PC-3 (cell line): Measurements from ENCODE around the gene HNRNPL. TPM values are rescaled to one million over a fixed set of nuclear protein-coding genes. Genes with fewer than 3 reads are reported as not detected.
"Not testable (repeated sequence)": the region's sequence is repeated elsewhere in the genome, so short reads cannot be mapped to it uniquely, and the experiment has no call there.

ENCODE experiments used
- ATAC-seq: fragments of 200-7000 bp; cut with Tn5 transposase; 2 replicates; pipeline ENCODE4 v1.9.1; 2020; ENCODE audit warnings: mild to moderate bottlenecking, moderate library complexity
- BruUV-seq: library from RNA; stranded (reverse); fragments of 400-500 nt; replicated peaks from 2 replicates; lab custom pipeline; 2021; lab: Mats Ljungman, UMichigan
- CTCF ChIA-PET: fragments of 300-600 bp; sonication (Branson Sonifier 250); formaldehyde crosslinking; loops from one replicate; lab custom pipeline; 2022; ENCODE audit warnings: antibody characterized with exemption; lab: Charles Lee
- POLR2A ChIA-PET: fragments of 300-600 bp; sonication (Branson Sonifier 250); formaldehyde crosslinking; loops from one replicate; lab custom pipeline; 2022; ENCODE audit warnings: antibody characterized with exemption; ENCODE audit not compliant: unreplicated experiment; lab: Charles Lee
- DNase-seq: peaks from one replicate; pipeline ENCODE4 v3.0.0-alpha.2; 2015
- H2AFZ ChIP-seq: fragments of 300-600 bp; sonication (generic); 2 replicates; pipeline ENCODE4 v1.6.0; 2016; ENCODE audit warnings: antibody characterized with exemption, low read length
- H3F3A ChIP-seq: fragments of 300-600 bp; sonication (generic); one replicate; pipeline ENCODE4 v1.6.0; 2017; ENCODE audit warnings: antibody characterized with exemption, low read length, control low read depth, mild to moderate bottlenecking; ENCODE audit not compliant: unreplicated experiment
- H3K27ac ChIP-seq: fragments of 300-600 bp; sonication (generic); 2 replicates; pipeline ENCODE4 v1.5.1; 2016; ENCODE audit warnings: mild to moderate bottlenecking, low read length
- H3K27me3 ChIP-seq: fragments of 300-600 bp; sonication (generic); 2 replicates; pipeline ENCODE4 v1.6.1; 2016; ENCODE audit warnings: low read length, mixed read lengths
- H3K36me3 ChIP-seq: fragments of 300-600 bp; sonication (generic); 2 replicates; pipeline ENCODE4 v1.6.1; 2016; ENCODE audit warnings: low read depth, mixed run types, low read length, mixed read lengths
- H3K4me1 ChIP-seq: fragments of 300-600 bp; sonication (generic); 2 replicates; pipeline ENCODE4 v1.5.1; 2016; ENCODE audit warnings: low read length; ENCODE audit not compliant: insufficient read depth
- H3K4me2 ChIP-seq: fragments of 300-600 bp; sonication (generic); 2 replicates; pipeline ENCODE4 v1.6.0; 2016; ENCODE audit warnings: low read length
- H3K4me3 ChIP-seq: fragments of 300-600 bp; sonication (generic); 2 replicates; pipeline ENCODE4 v1.5.1; 2016; ENCODE audit warnings: mild to moderate bottlenecking, low read length, mixed read lengths
- H3K79me2 ChIP-seq: fragments of 300-600 bp; sonication (generic); 2 replicates; pipeline ENCODE4 v1.6.1; 2017; ENCODE audit warnings: low read length, mixed read lengths
- H3K9ac ChIP-seq: fragments of 300-600 bp; sonication (generic); 2 replicates; pipeline ENCODE4 v1.6.0; 2016; ENCODE audit warnings: mild to moderate bottlenecking, low read length
- H3K9me2 ChIP-seq: fragments of 300-600 bp; sonication (generic); replicated peaks from 2 replicates; pipeline ENCODE4 v1.6.1; 2016; ENCODE audit warnings: mixed run types, low read length, mixed read lengths
- H3K9me3 ChIP-seq: fragments of 300-600 bp; sonication (generic); 2 replicates; pipeline ENCODE4 v1.6.1; 2016; ENCODE audit warnings: low read length, mixed read lengths
- H4K20me1 ChIP-seq: fragments of 300-600 bp; sonication (generic); 2 replicates; pipeline ENCODE4 v1.6.1; 2016; ENCODE audit warnings: low read length, mixed read lengths
- EZH2 ChIP-seq: fragments of 300-600 bp; sonication (generic); IDR thresholded peaks from one replicate; pipeline ENCODE4 v1.6.1; 2017; ENCODE audit warnings: antibody characterized with exemption, mild to moderate bottlenecking, low read length; ENCODE audit not compliant: unreplicated experiment
- EZH2phosphoT487 ChIP-seq: fragments of 300-600 bp; sonication (generic); IDR thresholded peaks from 2 replicates; pipeline ENCODE4 v1.6.1; 2018; ENCODE audit warnings: mild to moderate bottlenecking, antibody characterized with exemption, low read length, borderline replicate concordance
- intact Hi-C: fragments of 100-400 bp; cut with micrococcal nuclease; formaldehyde crosslinking; loops from 2 replicates; pipeline ENCODE4 v1.9.0; 2023
- total RNA-seq: library from RNA; depleted of rRNA; stranded (reverse); fragments of >200 nt; gene quantifications from 2 replicates; pipeline ENCODE4 v1.2.3, GENCODE V29; 2014
- TF ChIP-seq, protein P1 (sequence below): fragments of 300-600 bp; sonication (generic); conservative IDR thresholded peaks from 2 replicates; pipeline ENCODE4 v1.5.1; 2017; ENCODE audit warnings: antibody characterized with exemption, low read depth, mild to moderate bottlenecking, low read length

HNRNPL gene
- total RNA-seq, 1 experiment from 2014 or later = 315 TPM

DNA sequence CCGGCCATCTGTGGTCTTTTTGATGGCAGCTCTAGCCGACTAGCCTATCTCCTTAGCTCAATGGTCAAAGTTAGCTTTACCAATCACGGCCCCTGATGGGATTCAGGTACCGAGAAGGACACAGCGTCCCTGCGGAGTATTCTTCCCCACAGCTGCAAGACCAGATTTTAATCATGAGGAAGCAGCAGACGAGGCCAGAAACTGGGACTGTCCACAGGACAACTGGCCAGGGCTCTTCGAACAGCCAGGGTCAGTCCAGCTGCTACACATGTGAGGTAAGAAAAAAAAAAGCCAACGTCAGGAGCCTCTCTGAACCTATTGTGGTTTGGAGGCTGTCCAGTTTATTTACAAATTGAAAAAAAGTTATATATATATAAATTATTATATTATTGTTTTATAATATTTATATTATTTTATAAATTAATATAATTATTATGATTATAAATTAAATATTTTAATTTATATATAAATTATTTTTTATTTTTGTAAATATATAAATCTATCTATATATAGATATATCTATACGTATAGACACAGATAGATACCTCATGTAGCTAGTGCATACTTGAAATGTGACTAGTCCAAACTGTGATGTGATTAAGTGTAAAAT is 17.5 kb upstream of the HNRNPL start:
- no peak for ATAC-seq
- no peaks in the 10 kb centered on the region for H3K79me2 ChIP-seq
- TF ChIP-seq, protein P1, sequence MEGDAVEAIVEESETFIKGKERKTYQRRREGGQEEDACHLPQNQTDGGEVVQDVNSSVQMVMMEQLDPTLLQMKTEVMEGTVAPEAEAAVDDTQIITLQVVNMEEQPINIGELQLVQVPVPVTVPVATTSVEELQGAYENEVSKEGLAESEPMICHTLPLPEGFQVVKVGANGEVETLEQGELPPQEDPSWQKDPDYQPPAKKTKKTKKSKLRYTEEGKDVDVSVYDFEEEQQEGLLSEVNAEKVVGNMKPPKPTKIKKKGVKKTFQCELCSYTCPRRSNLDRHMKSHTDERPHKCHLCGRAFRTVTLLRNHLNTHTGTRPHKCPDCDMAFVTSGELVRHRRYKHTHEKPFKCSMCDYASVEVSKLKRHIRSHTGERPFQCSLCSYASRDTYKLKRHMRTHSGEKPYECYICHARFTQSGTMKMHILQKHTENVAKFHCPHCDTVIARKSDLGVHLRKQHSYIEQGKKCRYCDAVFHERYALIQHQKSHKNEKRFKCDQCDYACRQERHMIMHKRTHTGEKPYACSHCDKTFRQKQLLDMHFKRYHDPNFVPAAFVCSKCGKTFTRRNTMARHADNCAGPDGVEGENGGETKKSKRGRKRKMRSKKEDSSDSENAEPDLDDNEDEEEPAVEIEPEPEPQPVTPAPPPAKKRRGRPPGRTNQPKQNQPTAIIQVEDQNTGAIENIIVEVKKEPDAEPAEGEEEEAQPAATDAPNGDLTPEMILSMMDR = no peak
- no peak for TF ChIP-seq EZH2phosphoT487
- no peak for TF ChIP-seq EZH2
- intact Hi-C loops = no loop called here
- peaks cover 17% of the 10 kb centered on the region for H3K4me1 ChIP-seq
- no peaks in the 10 kb centered on the region for H3K36me3 ChIP-seq
- H4K20me1 ChIP-seq = no peaks in the 10 kb centered on the region
- DNase-seq = no peak
- H3F3A ChIP-seq = no peaks in the 10 kb centered on the region
- no peak overlapping the region for H3K27ac ChIP-seq
- no peaks in the 10 kb centered on the region for H3K9me3 ChIP-seq
- H3K9me2 ChIP-seq = no peaks in the 10 kb centered on the region
- no peaks in the 10 kb centered on the region for H3K27me3 ChIP-seq
- no peak overlapping the region for H3K4me3 ChIP-seq
- H3K9ac ChIP-seq = no peak overlapping the region
- CTCF ChIA-PET = interaction anchor here (0.6 kb wide), 1 partner anchor 63 kb away, joined by 3 read pairs; the partner anchor contains the start of genes MRPS12 and SARS2
- H3K4me2 ChIP-seq = no peak overlapping the region
- H2AFZ ChIP-seq = no peak overlapping the region
- no TSS peak for BruUV-seq
- POLR2A ChIA-PET = no interaction called here

DNA sequence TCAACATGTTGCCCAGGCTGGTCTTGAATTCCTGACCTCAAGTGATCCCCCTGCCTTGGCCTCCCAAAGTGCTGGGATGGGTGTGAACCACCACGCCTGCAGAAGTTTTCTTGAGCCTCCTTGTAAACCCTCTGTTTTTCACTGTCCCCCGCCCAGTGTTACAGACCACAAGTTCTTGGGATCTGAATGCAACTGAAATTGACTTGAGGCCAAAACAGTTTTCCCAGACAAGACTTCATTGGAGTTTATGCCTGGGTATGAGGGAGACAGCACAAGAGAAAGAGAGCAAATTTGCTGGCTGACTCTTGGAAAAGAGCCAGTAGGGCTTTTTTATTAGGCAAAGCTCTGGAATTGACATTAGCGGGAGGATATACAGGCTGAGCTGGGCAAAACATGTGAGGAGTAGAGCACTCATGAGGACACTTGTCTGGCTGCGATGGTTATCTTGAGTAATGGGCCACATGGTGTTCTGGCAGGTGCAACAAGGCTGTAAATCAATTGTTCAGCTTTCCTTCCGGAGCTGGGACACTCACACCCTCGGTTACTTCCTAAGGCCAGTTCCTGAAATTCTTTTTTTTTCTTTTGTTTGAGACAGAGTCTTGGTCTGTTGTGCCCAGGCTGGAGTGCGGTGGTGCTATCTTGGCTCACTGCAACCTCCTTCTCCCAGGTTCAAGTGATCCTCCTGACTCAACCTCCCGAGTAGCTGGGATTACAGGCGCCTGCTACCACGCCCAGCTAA is 12.7 kb upstream of the HNRNPL start:
- Histone ChIP-seq H2AFZ (no peak overlapping the region), H4K20me1 (no peaks in the 10 kb centered on the region), H3K9me3 (no peaks in the 10 kb centered on the region), H3K79me2 (no peaks in the 10 kb centered on the region), H3F3A (no peaks in the 10 kb centered on the region), H3K4me1 (peaks cover 18% of the 10 kb centered on the region), H3K27me3 (no peaks in the 10 kb centered on the region), H3K27ac (no peak overlapping the region), H3K4me2 (no peak overlapping the region), H3K9ac (no peak overlapping the region), H3K9me2 (no peaks in the 10 kb centered on the region), H3K36me3 (no peaks in the 10 kb centered on the region), H3K4me3 (no peak overlapping the region)
- peak; percentile 66 for ATAC-seq
- TF ChIP-seq, protein P1 = no peak
- TF ChIP-seq EZH2 (no peak), EZH2phosphoT487 (no peak)
- BruUV-seq = TSS peak; percentile 44
- POLR2A ChIA-PET = no interaction called here
- peak; percentile 64 for DNase-seq
- intact Hi-C loops = no loop called here
- CTCF ChIA-PET = interaction anchor here (1.0 kb wide), 1 partner anchor 25 kb away, joined by 3 read pairs; no protein-coding TSS in a partner anchor

DNA sequence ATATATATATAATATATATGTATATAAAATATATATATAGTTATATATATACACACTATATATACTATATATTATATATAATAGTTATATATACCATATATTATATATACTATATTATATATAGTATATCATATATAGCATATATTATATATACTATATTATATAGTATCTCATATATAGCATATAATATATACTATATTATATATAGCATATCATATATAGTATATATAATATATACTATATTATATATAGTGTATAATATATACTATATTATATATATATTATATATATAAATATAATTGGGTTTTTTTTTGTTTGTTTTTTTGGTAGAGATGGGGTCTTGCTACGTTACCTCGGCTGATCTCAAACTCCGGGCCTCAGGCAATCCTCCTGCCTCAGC is 11.6 kb upstream of the HNRNPL start:
- ChIA-PET POLR2A (interaction anchor here (0.7 kb wide), 1 partner anchor 72 kb away, joined by 22 read pairs; no protein-coding TSS in a partner anchor), CTCF (interaction anchor here (0.7 kb wide), 1 partner anchor 191 kb away, joined by 6 read pairs; no protein-coding TSS in a partner anchor)
- no peak overlapping the region for H2AFZ ChIP-seq
- no peak overlapping the region for H3K9ac ChIP-seq
- no peaks in the 10 kb centered on the region for H3K9me3 ChIP-seq
- no peaks in the 10 kb centered on the region for H3K79me2 ChIP-seq
- no TSS peak for BruUV-seq
- H3F3A ChIP-seq = no peaks in the 10 kb centered on the region
- no peak overlapping the region for H3K4me3 ChIP-seq
- ATAC-seq (no peak), DNase-seq (no peak)
- TF ChIP-seq EZH2 (no peak), EZH2phosphoT487 (no peak)
- TF ChIP-seq, protein P1 = no peak
- H3K4me1 ChIP-seq = peaks cover 18% of the 10 kb centered on the region
- no peak overlapping the region for H3K4me2 ChIP-seq
- no peaks in the 10 kb centered on the region for H3K9me2 ChIP-seq
- intact Hi-C loops = no loop called here
- H4K20me1 ChIP-seq = no peaks in the 10 kb centered on the region
- H3K27me3 ChIP-seq = no peaks in the 10 kb centered on the region
- H3K27ac ChIP-seq = no peak overlapping the region
- no peaks in the 10 kb centered on the region for H3K36me3 ChIP-seq

GRCh38 chr19:38859631-38860204 is 9.9 kb upstream of the HNRNPL start:
- H3K27ac ChIP-seq, ATAC-seq, H3K27me3 ChIP-seq, H3K79me2 ChIP-seq, H3K36me3 ChIP-seq, H3K9me3 ChIP-seq, intact Hi-C loops, H3K9me2 ChIP-seq, BruUV-seq, H2AFZ ChIP-seq, POLR2A ChIA-PET, H3F3A ChIP-seq, H3K4me2 ChIP-seq, H3K9ac ChIP-seq, H3K4me3 ChIP-seq, H4K20me1 ChIP-seq, DNase-seq, CTCF ChIA-PET: not testable (repeated sequence)
- H3K4me1 ChIP-seq = peaks cover 12% of the 10 kb centered on the region
